Caco-2 (cell line): ENCODE measurements around the gene LIME1. TPM values are rescaled to one million over a fixed set of nuclear protein-coding genes. Genes with fewer than 3 reads are reported as not detected.

Experiments used
- BruUV-seq: library from RNA; stranded (reverse); fragments of 400-500 nt; replicated peaks from 2 replicates; lab custom pipeline; 2021; lab: Mats Ljungman, UMichigan
- CTCF ChIA-PET: fragments of 300-600 bp; sonication (Branson Sonifier 250); formaldehyde crosslinking; loops from one replicate; lab custom pipeline; 2022; ENCODE audit warnings: antibody characterized with exemption; lab: Charles Lee
- POLR2A ChIA-PET: fragments of 300-600 bp; sonication (Branson Sonifier 250); formaldehyde crosslinking; loops from one replicate; lab custom pipeline; 2022; ENCODE audit warnings: antibody characterized with exemption; lab: Charles Lee
- DNase-seq, 2 experiments: peaks; one replicate each; pipeline versions ENCODE4 v3.0.0 to v3.0.0-alpha.2; 2020 to 2022
- H3K27me3 ChIP-seq: replicated peaks from 2 replicates; pipeline ENCODE4 v1.6.0; 2011; ENCODE audit warnings: low read length; ENCODE audit not compliant: control insufficient read depth, insufficient read depth
- H3K36me3 ChIP-seq: 2 replicates; pipeline ENCODE4 v1.5.1; 2011; ENCODE audit warnings: low read length; ENCODE audit not compliant: control insufficient read depth, insufficient read depth
- H3K4me1 ChIP-seq: fragments of 250-450 bp; sonication (Bioruptor Pico); 2 replicates; pipeline ENCODE4 v1.5.1; 2020; ENCODE audit warnings: mild to moderate bottlenecking
- H3K4me3 ChIP-seq: 2 replicates; pipeline ENCODE4 v1.5.1; 2011; ENCODE audit warnings: low read depth, mild to moderate bottlenecking, control low read depth, low read length
- H3K9me3 ChIP-seq: fragments of 250-450 bp; sonication (Bioruptor Pico); 2 replicates; pipeline ENCODE4 v1.5.1; 2020; ENCODE audit warnings: mild to moderate bottlenecking, moderate library complexity
- H3K27ac Mint-ChIP-seq: one replicate; pipeline ENCODE4 v1.8.0; 2022; ENCODE audit warnings: mixed read lengths; ENCODE audit not compliant: unreplicated experiment
- H3K27me3 Mint-ChIP-seq: one replicate; pipeline ENCODE4 v1.8.0; 2022; ENCODE audit warnings: mixed read lengths; ENCODE audit not compliant: insufficient read depth, unreplicated experiment
- H3K36me3 Mint-ChIP-seq: one replicate; pipeline ENCODE4 v1.8.0; 2022; ENCODE audit warnings: mild to moderate bottlenecking, mixed read lengths; ENCODE audit not compliant: insufficient read depth, unreplicated experiment
- H3K4me1 Mint-ChIP-seq: one replicate; pipeline ENCODE4 v1.8.0; 2022; ENCODE audit warnings: low read depth, mixed read lengths; ENCODE audit not compliant: unreplicated experiment
- H3K4me3 Mint-ChIP-seq: one replicate; pipeline ENCODE4 v1.8.0; 2022; ENCODE audit warnings: mild to moderate bottlenecking, moderate library complexity, mixed read lengths; ENCODE audit not compliant: unreplicated experiment
- H3K9me3 Mint-ChIP-seq: one replicate; pipeline ENCODE4 v1.8.0; 2022; ENCODE audit warnings: mixed read lengths; ENCODE audit not compliant: unreplicated experiment
- intact Hi-C: fragments of 100-400 bp; cut with micrococcal nuclease; formaldehyde crosslinking; loops from one replicate; pipeline ENCODE4 v1.10.0; 2022; ENCODE audit not compliant: unreplicated experiment
- total RNA-seq: library from RNA; stranded (reverse); gene quantifications from 2 replicates; pipeline ENCODE4 v1.2.3, GENCODE V29; 2022
- TF ChIP-seq, protein P1 (sequence below), 2 experiments: fragments of 200-600 bp in 1 of 2; IDR thresholded peaks; 1 replicate in 1 of 2; 2 replicates in 1 of 2; pipeline versions ENCODE4 v1.5.1 to v1.8.0; 2011 to 2022; ENCODE audit warnings: antibody characterized with exemption in 1 of 2, control low read depth in 1 of 2, inconsistent platforms in 1 of 2, low read depth in 1 of 2, low read length in 1 of 2, mild to moderate bottlenecking in 1 of 2, moderate library complexity in 1 of 2; ENCODE audit not compliant: insufficient read depth in 1 of 2, severe bottlenecking in 1 of 2, unreplicated experiment in 1 of 2

The LIME1 gene
- total RNA-seq, 1 experiment from 2014 or later, result 18.8 TPM

DNA sequence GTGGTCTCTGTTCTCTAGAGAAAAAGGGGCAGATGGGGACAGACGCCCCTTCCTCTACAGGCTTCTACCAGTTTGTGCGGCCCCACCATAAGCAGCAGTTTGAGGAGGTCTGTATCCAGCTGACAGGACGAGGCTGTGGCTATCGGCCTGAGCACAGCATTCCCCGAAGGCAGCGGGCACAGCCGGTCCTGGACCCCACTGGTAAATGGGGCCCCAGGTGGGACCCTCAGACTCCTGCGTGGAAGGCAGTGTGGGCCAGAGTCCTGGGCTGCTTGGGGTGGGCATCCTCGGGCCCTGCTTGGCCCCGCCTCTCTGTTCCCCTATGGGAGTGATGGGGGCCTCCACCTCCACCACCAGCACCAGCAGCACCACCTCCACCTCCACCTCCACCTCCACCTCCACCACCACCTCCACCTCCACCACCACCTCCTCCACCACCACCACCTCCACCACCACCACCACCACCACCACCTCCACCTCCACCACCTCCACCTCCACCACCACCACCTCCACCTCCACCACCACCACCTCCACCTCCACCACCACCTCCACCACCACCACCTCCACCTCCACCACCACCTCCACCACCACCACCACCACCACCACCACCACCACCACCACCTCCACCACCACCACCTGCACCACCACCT lies 43.3 kb upstream of the LIME1 start:
- BruUV-seq, result no TSS peak
- intact Hi-C loops, result loop anchor here (5.0 kb wide), 1 partner anchor 156 kb away; the partner anchor contains the start of gene PTK6
- Histone ChIP-seq H3K36me3 (no peaks in the 10 kb centered on the region; the same call in 1 of the 2 replicates), H3K27me3 (no peaks in the 10 kb centered on the region), H3K9me3 (peaks cover 3% of the 10 kb centered on the region; the same call in 1 of the 2 replicates), H3K4me1 (peaks cover 12% of the 10 kb centered on the region), H3K4me3 (no peak overlapping the region)
- peaks cover 93% of the 10 kb centered on the region for H3K36me3 Mint-ChIP-seq
- H3K4me1 Mint-ChIP-seq, result peaks cover 11% of the 10 kb centered on the region
- H3K27ac Mint-ChIP-seq, result peak overlapping the region; percentile 94
- H3K27me3 Mint-ChIP-seq, result peaks cover 2% of the 10 kb centered on the region
- ChIA-PET CTCF (interaction anchor here (0.8 to 1.2 kb wide), 2 partner anchors 35 to 155 kb away, joined by 3 read pairs; partner anchors contain the start of gene RTEL1), POLR2A (no interaction called here)
- no peaks in the 10 kb centered on the region for H3K9me3 Mint-ChIP-seq
- peak in 1 of 2 experiments; percentile 34 for DNase-seq
- TF ChIP-seq, protein P1, sequence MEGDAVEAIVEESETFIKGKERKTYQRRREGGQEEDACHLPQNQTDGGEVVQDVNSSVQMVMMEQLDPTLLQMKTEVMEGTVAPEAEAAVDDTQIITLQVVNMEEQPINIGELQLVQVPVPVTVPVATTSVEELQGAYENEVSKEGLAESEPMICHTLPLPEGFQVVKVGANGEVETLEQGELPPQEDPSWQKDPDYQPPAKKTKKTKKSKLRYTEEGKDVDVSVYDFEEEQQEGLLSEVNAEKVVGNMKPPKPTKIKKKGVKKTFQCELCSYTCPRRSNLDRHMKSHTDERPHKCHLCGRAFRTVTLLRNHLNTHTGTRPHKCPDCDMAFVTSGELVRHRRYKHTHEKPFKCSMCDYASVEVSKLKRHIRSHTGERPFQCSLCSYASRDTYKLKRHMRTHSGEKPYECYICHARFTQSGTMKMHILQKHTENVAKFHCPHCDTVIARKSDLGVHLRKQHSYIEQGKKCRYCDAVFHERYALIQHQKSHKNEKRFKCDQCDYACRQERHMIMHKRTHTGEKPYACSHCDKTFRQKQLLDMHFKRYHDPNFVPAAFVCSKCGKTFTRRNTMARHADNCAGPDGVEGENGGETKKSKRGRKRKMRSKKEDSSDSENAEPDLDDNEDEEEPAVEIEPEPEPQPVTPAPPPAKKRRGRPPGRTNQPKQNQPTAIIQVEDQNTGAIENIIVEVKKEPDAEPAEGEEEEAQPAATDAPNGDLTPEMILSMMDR (IDR thresholded peaks at IDR 0.05; ENCODE audit: insufficient read depth in 1 of 2, low read depth in 1 of 2, low read length in 1 of 2, severe bottlenecking in 1 of 2, unreplicated experiment in 1 of 2), result no peak
- peak overlapping the region; percentile 66 for H3K4me3 Mint-ChIP-seq

DNA sequence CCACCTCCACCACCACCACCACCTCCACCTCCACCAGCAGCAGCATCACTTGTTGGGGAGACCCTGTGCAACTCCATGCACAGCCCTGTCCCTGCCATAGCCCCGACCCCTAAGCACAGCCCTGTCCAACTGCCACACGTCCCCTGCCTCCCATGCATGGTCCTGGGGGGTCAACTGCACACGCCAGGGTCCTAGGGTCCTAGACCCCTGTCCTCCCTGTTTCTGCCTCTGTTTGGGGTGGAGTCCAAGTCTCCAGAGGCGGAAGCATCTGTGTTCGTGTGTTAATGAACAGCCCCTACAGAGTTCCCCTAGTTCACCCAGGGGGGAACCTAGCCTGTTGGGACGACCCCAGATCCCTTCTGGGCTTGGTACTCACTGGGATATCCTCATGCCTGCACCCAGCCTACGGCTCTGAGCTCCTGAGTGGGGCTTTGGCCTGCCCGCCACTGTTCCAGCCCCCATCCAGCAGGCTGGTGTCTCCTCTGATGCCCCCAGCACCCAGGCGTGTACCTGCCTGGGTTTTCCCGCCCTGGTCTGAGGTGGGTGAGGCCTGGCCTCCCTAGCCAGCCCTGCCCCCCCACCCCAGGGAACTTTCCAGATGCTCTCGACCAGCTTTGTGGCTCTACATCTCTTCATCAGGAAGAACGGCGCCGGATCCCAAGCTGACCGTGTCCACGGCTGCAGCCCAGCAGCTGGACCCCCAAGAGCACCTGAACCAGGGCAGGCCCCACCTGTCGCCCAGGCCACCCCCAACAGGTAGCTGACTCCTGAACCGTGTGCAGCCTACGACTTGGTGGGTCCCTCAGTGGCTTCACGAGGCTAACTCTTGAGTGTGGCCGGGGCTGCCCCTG lies 42.5 kb upstream of the LIME1 start:
- peak overlapping the region; percentile 66 for H3K4me3 Mint-ChIP-seq
- peak; percentile 22 to 44 for DNase-seq
- peaks cover 2% of the 10 kb centered on the region for H3K27me3 Mint-ChIP-seq
- Histone ChIP-seq H3K36me3 (no peaks in the 10 kb centered on the region; the same call in 1 of the 2 replicates), H3K27me3 (no peaks in the 10 kb centered on the region), H3K4me3 (no peak overlapping the region), H3K9me3 (peaks cover 3% of the 10 kb centered on the region; the same call in 1 of the 2 replicates), H3K4me1 (peaks cover 16% of the 10 kb centered on the region)
- ChIA-PET CTCF (interaction anchor here (0.7 to 0.8 kb wide), 2 partner anchors 133 to 156 kb away, joined by 3 to 6 read pairs; no protein-coding TSS in a partner anchor), POLR2A (no interaction called here)
- H3K27ac Mint-ChIP-seq, result peak overlapping the region; percentile 94
- TF ChIP-seq, protein P1 (IDR thresholded peaks at IDR 0.05; ENCODE audit: insufficient read depth in 1 of 2, low read depth in 1 of 2, low read length in 1 of 2, severe bottlenecking in 1 of 2, unreplicated experiment in 1 of 2), result no peak
- no TSS peak for BruUV-seq
- intact Hi-C loops, result loop anchor here (5.0 kb wide), 1 partner anchor 157 kb away; the partner anchor contains the start of gene PTK6
- H3K9me3 Mint-ChIP-seq, result no peaks in the 10 kb centered on the region
- H3K36me3 Mint-ChIP-seq, result peaks cover 93% of the 10 kb centered on the region
- peaks cover 11% of the 10 kb centered on the region for H3K4me1 Mint-ChIP-seq
